ENCODE results near the gene NEK4. TPM values are rescaled to one million over a fixed set of nuclear protein-coding genes. Genes with fewer than 3 reads are reported as not detected.

NEK4 gene
- total RNA-seq, 1 experiment from 2014 or later, result 22.0 TPM

DNA sequence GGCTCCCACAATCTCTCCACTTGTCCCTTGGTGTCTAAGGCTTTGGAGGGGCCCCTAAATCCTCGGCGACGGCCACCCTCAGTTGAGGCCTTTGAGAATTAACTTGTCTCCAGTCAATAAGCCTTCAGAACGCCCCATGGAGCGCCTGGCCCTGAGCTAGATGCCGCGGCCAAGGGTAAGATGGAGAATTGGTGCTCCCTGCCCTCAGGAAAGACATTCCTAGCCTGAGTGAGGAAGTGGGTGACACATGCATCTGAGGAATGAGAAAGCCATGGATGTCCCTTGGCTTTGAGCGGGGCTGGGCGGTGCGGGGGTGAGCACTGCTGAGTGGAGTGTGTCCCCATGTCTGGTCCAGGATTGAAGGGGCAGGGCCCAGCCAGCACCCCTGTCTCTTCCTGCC lies 46.5 kb upstream of the NEK4 start:
- H3K4me3 ChIP-seq (ENCODE audit: low read depth, low read length, poor library complexity, severe bottlenecking), result no peak overlapping the region
- no peaks in the 10 kb centered on the region for H3K4me1 ChIP-seq (ENCODE audit: insufficient read depth, low read length, poor library complexity, severe bottlenecking)
- TF ChIP-seq, protein P1, sequence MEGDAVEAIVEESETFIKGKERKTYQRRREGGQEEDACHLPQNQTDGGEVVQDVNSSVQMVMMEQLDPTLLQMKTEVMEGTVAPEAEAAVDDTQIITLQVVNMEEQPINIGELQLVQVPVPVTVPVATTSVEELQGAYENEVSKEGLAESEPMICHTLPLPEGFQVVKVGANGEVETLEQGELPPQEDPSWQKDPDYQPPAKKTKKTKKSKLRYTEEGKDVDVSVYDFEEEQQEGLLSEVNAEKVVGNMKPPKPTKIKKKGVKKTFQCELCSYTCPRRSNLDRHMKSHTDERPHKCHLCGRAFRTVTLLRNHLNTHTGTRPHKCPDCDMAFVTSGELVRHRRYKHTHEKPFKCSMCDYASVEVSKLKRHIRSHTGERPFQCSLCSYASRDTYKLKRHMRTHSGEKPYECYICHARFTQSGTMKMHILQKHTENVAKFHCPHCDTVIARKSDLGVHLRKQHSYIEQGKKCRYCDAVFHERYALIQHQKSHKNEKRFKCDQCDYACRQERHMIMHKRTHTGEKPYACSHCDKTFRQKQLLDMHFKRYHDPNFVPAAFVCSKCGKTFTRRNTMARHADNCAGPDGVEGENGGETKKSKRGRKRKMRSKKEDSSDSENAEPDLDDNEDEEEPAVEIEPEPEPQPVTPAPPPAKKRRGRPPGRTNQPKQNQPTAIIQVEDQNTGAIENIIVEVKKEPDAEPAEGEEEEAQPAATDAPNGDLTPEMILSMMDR (conservative IDR thresholded peaks at IDR 0.05; ENCODE audit: low read depth, low read length), result no peak
- no peak for TF ChIP-seq EZH2 (IDR thresholded peaks at IDR 0.05; ENCODE audit: borderline replicate concordance, low read depth, low read length, poor library complexity, severe bottlenecking)
- no peaks in the 10 kb centered on the region for H3K9me3 ChIP-seq (ENCODE audit: low read depth, low read length, poor library complexity, severe bottlenecking)
- CTCF ChIA-PET, result no interaction called here
- no peaks in the 10 kb centered on the region for H3K27me3 ChIP-seq (replicated peaks; ENCODE audit: insufficient read depth, low read depth, low read length, poor library complexity)
- no peak overlapping the region for H3K27ac ChIP-seq (ENCODE audit: low read depth, low read length, poor library complexity, severe bottlenecking)
- POLR2A ChIA-PET (ENCODE audit: low non-redundant PET), result no interaction called here
- intact Hi-C loops (cut with micrococcal nuclease; ENCODE audit: unreplicated experiment), result no loop called here
- BruUV-seq (replicated peaks), result no TSS peak
- DNase-seq (ENCODE audit: low spot score), result no peak
- H3K36me3 ChIP-seq (ENCODE audit: insufficient read depth, low read length, poor library complexity, severe bottlenecking), result no peaks in the 10 kb centered on the region

DNA sequence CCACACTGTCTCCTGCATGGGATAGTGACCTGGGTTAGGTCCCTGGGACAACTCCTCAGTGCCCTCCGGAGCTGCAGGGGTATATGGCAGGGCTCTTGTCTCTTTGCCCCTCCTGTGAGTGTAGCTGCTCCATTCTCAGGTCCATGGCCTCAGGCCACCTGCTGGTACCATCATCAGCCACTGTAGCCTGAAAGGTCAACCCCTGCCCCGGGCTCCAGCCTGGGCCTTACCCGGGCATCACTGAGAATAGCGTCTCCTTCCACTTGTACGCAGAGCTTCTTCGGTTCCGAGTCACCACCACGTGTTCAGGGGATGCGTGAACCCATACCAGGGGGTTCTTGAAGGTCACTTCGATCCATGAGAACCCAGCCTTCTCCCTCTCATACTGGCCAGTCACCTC lies 45.9 kb upstream of the NEK4 start:
- ChIA-PET POLR2A (ENCODE audit: low non-redundant PET) (no interaction called here), CTCF (no interaction called here)
- no peak for DNase-seq (ENCODE audit: low spot score)
- Histone ChIP-seq H3K27me3 (replicated peaks; ENCODE audit: insufficient read depth, low read depth, low read length, poor library complexity) (no peaks in the 10 kb centered on the region), H3K4me3 (ENCODE audit: low read depth, low read length, poor library complexity, severe bottlenecking) (no peak overlapping the region), H3K9me3 (ENCODE audit: low read depth, low read length, poor library complexity, severe bottlenecking) (no peaks in the 10 kb centered on the region), H3K4me1 (ENCODE audit: insufficient read depth, low read length, poor library complexity, severe bottlenecking) (no peaks in the 10 kb centered on the region), H3K27ac (ENCODE audit: low read depth, low read length, poor library complexity, severe bottlenecking) (no peak overlapping the region), H3K36me3 (ENCODE audit: insufficient read depth, low read length, poor library complexity, severe bottlenecking) (no peaks in the 10 kb centered on the region)
- intact Hi-C loops (cut with micrococcal nuclease; ENCODE audit: unreplicated experiment), result no loop called here
- no TSS peak for BruUV-seq (replicated peaks)
- TF ChIP-seq EZH2 (IDR thresholded peaks at IDR 0.05; ENCODE audit: borderline replicate concordance, low read depth, low read length, poor library complexity, severe bottlenecking), result no peak
- TF ChIP-seq, protein P1 (conservative IDR thresholded peaks at IDR 0.05; ENCODE audit: low read depth, low read length), result no peak

DNA sequence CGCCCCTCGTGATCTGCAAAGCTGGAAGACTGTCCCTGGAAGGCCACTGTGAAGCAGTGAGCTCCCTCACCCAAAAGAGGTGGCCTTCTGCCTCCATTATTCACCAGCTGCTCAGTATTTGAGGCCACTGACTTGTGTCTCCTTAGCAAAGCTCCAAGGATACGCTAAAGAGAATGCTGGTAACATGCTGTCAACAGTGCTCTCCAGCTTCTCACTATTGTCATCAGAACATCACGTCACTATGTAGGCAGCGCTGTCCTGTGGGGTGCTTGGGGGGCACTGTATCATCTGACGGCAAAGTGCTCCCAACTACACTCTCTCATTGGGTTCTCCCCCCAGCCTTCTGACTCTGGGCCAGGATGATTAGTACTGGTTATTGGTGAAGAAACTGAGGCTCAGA lies 45.5 kb upstream of the NEK4 start:
- no peaks in the 10 kb centered on the region for H3K36me3 ChIP-seq (ENCODE audit: insufficient read depth, low read length, poor library complexity, severe bottlenecking)
- TF ChIP-seq EZH2 (IDR thresholded peaks at IDR 0.05; ENCODE audit: borderline replicate concordance, low read depth, low read length, poor library complexity, severe bottlenecking), result no peak
- TF ChIP-seq, protein P1 (conservative IDR thresholded peaks at IDR 0.05; ENCODE audit: low read depth, low read length), result no peak
- no peaks in the 10 kb centered on the region for H3K9me3 ChIP-seq (ENCODE audit: low read depth, low read length, poor library complexity, severe bottlenecking)
- no peaks in the 10 kb centered on the region for H3K4me1 ChIP-seq (ENCODE audit: insufficient read depth, low read length, poor library complexity, severe bottlenecking)
- DNase-seq (ENCODE audit: low spot score), result no peak
- H3K27ac ChIP-seq (ENCODE audit: low read depth, low read length, poor library complexity, severe bottlenecking), result no peak overlapping the region
- intact Hi-C loops (cut with micrococcal nuclease; ENCODE audit: unreplicated experiment), result no loop called here
- no peak overlapping the region for H3K4me3 ChIP-seq (ENCODE audit: low read depth, low read length, poor library complexity, severe bottlenecking)
- no peaks in the 10 kb centered on the region for H3K27me3 ChIP-seq (replicated peaks; ENCODE audit: insufficient read depth, low read depth, low read length, poor library complexity)
- POLR2A ChIA-PET (ENCODE audit: low non-redundant PET), result no interaction called here
- CTCF ChIA-PET, result no interaction called here
- BruUV-seq (replicated peaks), result no TSS peak
